Activated T-helper 1 cell treated with anti-CD3 and anti-CD28 coated beads, Interleukin-2, amount 50 U/mL, for 16 hours (primary cell): ENCODE data around the gene CLGN.
A peak's percentile ranks its signal among the peaks of the same experiment; 100 is the strongest.
"Not testable (repeated sequence)": the region's sequence is repeated elsewhere in the genome, so short reads cannot be mapped to it uniquely, and the experiment has no call there.

Source experiments
- DNase-seq, 2 donors: peaks; one replicate each; pipeline ENCODE4 v3.0.0-alpha.2; 2020; ENCODE audit warnings: low read depth in 1 of 2, low spot score in 1 of 2

Gene CLGN, protein sequence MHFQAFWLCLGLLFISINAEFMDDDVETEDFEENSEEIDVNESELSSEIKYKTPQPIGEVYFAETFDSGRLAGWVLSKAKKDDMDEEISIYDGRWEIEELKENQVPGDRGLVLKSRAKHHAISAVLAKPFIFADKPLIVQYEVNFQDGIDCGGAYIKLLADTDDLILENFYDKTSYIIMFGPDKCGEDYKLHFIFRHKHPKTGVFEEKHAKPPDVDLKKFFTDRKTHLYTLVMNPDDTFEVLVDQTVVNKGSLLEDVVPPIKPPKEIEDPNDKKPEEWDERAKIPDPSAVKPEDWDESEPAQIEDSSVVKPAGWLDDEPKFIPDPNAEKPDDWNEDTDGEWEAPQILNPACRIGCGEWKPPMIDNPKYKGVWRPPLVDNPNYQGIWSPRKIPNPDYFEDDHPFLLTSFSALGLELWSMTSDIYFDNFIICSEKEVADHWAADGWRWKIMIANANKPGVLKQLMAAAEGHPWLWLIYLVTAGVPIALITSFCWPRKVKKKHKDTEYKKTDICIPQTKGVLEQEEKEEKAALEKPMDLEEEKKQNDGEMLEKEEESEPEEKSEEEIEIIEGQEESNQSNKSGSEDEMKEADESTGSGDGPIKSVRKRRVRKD

DNA sequence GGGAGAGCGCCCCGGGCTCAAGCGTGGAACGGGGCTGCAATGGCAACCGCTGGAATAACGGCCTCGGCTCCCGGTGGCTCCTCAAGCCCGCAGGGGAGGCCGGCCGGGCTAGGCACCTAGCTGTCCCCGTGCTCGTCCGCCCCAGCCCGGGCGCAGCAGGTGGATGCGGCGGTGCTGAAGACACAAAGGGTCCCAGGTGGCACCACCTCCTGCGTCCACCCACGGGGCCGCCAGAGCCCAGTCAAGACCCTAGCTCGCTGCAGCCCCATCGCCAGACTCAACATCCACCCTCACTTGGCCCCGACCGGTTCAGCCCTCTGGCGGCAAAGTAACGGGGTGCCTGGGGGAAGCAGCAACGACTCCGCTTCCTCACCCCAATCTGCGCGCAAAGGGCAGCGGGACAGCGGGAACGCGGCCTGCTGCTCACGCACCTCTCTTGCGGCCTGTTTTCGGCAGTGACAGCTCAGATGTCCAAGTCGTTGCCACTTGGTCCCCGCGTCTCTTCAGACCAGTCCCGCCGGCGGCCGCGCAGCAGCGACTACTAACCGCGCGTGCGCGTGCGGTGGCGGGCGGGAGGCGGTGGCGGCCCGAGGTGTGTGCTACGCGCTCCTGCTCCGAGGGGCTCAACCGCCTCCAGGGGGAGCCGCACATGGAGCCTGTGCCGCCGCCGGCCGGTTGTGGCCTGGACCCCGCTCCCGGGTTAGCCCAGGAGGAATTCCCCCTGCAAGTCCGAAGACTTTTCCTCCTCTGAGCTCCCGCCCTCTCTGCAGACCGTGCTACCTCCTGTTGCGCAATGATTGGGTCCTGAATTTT is at the start of gene CLGN:
Gene CLGN (minus strand): TSS at position 543 of the 813 bp plus-strand sequence. CDS start 14,570 bp downstream, outside the sequence.
- peak in 1 of 2 donors; percentile 21 for DNase-seq

DNA sequence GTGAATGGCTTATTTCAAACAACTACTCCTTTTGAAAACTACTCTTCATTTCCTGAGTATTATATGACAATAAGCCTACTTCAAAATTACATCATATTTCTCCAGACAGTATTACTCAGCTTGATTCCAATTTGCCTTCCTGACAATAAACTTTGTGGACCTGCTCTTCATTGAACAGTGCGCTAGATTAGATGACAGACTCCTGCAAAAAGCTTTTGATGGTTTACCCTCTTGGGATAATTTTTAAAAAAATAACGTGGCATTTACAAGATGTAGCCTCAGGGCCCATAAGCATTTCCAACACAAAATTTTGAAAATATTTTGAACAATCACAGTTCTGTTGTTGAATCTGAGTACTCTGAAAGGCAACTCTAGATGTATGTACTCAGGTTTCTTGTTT is 44.7 kb upstream of the CLGN start:
- DNase-seq: no peak

DNA sequence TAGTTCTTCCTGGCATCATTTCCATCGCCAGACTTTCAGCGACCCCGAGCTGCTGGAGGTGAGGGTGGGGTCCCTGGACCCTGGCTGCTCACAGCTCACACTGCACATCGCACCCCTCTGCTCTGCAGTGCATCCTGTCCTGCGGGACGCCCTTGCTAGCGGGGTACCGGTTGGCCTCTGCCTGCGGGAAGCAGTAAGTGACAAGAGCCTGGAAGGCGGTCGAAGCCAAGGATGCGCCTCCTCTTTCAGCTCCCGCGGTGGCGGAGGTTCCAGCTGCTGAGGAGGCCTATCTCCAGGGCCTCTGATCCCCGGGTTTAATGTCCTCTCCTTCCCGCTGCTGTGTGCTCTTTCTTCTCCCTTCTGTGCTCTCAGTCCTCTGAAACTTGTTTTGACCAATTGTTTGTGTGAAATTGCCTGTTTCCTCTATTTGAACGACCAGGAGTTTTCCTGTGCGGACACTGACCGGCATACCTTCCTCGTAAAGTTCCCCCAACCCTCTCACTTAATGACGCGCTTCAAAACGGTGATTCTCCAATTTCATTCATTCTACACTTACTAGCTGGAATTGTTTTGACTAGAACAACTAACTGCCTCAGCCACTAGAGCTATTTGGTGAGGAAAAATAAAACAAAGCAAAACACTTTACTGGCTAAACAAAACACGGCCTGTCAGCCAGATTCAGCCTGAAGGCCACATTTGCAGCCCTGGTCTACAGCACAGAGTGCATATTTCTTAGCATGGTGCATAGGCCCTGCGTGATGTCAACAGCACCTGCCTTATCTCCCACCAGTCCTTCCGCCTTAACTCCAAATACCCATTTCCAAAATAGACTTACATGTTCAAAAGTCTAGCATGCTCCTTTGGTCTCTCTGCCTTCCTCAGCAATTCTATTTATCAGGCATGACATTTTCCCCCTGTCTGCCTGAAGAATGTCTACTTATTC is 42.6 kb upstream of the CLGN start:
- no peak for DNase-seq

DNA sequence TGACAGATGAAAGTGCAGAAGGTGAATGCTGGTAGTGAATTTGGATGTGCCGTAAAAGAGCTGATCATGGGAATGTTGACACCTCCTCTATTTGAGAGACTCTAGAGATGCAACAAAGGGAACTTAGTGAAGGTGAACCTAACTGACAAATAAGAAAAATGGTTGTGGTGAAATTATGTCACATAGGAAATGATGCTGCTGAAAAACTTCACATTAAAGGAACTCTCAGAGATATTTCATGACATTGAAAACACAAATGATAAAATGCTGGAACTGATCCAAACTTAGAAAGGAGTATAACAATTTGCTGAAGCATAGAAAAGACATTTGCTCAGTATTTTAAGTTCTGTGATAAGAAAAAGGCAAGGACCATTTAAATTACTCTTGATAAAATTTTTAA is 38.7 kb upstream of the CLGN start:
- no peak for DNase-seq

DNA sequence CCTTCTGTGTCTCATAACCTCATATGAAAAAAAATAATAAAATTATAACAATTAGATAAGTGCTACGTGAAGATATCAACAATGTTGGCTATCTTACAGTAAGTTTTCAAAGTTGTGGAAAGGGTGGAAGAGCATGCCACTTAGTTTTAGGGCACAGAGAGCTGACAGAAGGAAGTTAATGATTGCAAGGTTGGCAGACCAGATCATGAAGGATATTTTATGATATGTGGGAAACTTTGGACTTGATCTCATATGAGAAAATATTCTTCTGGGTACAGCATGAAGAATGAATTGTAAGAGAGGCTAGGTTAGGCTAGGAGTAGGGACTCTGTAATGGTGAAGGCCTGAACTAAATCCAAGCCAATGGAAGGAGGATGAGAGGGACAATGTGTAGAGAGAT is 36.2 kb upstream of the CLGN start:
- no peak for DNase-seq

DNA sequence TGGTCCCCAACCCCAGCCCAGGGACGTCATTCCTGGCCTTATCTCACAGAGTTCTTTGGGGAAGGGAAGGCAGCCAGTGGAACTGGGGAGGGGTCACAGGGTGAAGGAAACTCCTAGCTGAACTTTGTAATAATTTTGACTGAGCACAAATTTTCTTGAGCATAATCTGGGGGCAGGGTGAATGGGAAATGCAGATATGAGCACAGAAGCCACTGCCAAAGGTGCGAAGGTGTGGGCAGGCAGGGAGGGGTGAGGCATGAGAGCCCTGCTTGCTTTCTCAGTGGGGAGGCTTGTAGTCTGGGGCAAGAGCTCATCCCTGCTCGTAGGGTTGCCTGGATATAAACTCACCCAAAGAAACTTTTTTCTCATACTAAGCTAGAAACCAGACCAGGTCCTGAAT is 35.7 kb upstream of the CLGN start:
- no peak for DNase-seq

DNA sequence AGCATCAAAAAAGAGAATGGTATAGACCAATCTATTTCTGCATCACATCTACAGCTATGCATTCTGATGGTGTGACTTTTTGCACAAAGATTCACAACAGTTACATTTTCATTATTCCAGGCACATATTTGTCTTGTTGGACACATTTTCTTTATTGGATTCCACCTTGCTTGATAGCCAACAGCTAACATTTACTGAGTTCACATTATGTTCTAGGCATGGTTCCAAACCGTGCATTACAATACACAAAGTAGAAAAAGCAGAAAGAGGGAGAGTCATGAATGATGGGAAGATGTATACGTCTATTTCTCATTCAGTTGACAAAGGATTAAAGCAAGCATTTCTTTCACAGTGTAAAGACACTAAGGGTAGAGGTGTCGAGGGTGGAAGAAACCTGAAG is 22.9 kb upstream of the CLGN start:
- DNase-seq: no peak

DNA sequence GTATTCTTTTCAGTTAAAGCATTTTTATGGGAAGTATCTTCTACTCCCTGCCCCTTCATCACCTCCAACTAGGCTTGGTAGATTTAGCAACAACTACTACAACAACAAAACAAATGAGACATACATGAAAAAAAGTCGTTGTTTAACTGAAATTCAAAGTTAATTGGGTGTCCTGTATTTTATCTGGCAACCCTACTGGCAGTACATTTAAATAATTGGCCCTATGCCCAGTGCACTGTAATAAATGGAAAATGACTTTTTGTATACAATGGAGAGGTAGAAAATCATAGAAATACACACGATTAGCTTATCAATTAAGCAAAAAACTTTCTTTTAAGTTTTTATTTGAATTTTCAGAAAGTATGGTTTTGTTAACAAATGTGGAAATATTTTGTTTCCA is 21.4 kb upstream of the CLGN start:
- no peak for DNase-seq

DNA sequence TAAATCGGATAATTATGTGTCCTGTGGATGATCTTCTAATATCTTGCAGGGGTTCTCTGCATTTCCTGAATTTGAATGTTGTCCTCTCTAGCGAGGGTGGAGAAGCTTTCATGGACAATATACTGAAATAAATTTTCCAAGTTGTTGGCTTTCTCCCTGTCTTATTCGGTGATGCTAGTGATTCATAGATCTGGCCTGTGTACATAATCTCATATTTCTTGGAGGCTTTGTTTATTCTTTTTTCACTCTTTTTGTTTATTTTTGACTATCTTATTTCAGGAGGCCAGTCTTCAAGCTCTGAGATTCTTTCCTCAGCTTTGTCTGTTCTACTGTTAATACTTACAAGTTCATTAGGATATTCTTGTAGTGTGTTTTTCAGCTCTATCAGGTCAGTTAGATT is 20.7 kb upstream of the CLGN start:
- DNase-seq: no peak

DNA sequence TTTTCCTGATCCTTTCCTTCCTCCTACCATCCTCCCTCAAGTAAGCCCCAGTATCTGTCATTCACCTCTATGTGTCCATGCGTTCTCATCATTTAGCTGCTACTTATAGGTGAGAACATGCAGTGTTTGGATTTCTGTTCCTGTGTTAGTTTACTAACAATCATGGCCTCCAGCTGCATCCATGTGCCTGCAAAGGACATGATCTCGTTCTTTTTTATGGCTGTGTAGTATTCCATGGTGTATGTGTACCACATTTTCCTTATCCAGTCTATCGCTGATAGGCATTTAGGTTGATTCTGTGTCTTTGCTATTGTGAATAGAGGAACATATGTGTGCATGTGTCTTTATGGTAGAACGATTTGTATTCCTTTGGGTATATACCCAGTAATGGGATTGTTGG is 16.9 kb upstream of the CLGN start:
- DNase-seq: not testable (repeated sequence)

DNA sequence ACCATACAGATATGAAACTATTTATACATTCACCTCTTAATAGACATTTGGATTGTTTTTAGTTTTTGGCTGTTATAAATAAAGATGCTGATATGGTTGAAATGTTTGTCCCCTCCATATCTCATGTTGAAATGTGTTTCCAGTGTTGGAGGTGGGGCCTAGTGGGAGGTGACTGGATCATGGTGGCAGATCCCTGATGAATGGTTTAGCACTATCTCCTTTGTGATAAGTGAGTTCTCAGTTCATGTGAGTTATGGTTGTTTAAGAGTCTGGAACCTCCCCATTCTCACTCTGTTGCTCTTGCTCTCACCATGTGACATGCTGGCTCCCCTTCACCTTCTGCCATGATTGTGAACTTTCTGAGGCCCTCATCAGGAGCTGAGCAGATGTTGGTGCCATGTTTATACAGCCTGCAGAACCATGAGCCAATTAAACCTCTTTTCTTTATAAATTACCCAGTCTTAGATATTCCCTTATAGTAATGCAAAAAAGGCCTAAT is 12.2 kb upstream of the CLGN start:
- no peak for DNase-seq

DNA sequence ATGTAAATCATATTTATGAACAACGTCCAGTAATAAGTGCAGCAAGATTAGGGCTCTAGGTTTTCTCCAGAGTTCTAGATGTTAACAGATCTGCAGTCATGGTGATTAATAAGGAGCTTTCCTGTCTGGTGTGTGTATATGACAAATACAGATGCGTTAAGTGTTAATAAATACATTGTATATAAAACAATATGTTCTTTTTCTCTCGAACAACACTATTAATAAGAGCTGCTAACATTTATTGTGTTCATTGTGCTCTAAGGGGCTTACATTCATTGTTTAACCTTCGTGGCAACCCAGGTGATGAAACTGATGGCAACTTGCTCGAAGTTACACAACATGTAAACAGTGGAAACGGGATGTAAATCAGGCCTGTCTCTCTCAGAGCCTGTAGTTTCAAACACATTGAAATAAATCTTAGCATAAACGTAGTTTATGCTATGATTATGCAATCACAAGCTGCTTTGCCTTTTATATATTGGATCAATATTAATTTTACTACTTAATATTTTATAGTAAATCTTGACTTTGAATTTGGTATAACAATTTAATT is 547 bp upstream of the CLGN start:
- no peak for DNase-seq

DNA sequence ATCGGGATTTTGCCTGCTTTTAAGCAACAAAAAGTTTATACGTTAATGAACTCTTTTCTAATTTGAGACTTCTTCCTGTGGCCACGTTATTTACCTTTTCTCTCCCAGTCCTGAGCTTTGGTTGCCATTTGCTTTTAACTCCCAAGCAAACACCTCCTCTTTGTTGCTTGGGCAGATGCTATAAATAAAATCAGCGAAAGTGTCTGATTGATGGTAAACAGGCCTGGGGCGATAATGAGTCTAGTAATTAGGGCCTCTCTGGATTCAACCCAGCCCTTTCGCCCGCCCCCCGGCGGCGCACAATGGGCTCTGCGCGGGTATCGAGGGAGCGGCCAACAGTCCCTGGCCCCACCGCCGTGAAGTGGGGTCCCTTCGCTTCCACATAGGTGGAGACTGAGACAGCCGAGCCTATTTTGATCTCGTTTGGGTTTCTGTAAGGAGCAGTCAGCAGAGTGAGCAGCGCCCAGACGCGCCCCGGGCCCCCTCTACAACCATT is 790 bp downstream of the CLGN start:
- no peak for DNase-seq

DNA sequence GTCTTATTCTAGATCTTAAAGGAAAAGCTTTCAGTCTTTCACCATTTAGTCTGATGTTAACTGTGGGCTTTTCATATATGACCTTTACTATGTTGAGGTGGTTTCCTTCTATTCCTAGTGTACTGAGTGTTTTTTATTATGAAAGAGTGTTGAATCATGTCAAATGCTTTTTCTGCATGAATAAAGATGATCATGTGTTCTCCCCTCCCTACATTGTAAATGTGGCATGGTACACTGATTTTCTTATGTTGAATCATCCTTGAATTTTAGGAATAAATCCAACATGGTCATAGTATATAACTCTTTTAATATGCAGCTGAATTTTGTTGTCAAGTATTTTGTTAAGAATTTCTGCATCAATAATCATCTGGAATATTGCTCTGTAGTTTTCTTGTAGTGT is 4.3 kb downstream of the CLGN start:
- DNase-seq: no peak

DNA sequence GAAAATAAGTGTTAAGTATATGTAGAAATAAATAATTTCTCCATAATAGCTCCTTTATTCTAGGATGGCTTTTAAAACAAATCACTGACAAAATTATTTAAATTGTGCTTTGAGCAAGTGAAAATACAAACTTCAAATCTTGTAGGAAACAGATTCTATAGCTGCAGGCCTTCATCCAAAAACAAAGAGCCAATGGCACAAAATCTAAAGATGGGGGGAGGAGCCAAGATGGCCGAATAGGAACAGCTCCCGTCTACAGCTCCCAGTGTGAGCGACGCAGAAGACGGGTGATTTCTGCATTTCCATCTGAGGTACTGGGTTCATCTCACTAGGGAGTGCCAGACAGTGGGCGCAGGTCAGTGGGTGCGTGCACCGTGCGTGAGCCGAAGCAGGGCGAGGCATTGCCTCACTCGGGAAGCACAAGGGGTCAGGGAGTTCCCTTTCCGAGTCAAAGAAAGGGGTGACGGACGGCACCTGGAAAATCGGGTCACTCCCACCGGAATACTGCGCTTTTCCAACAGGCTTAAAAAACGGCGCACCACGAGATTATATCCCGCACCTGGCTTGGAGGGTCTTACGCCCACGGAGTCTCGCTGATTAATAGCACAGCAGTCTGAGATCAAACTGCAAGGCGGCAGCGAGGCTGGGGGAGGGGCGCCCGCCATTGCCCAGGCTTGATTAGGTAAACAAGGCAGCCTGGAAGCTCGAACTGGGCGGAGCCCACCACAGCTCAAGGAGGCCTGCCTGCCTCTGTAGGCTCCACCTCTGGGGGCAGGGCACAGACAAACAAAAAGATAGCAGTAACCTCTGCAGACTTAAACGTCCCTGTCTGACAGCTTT is 14.1 kb downstream of the CLGN start:
- DNase-seq: not testable (repeated sequence)

DNA sequence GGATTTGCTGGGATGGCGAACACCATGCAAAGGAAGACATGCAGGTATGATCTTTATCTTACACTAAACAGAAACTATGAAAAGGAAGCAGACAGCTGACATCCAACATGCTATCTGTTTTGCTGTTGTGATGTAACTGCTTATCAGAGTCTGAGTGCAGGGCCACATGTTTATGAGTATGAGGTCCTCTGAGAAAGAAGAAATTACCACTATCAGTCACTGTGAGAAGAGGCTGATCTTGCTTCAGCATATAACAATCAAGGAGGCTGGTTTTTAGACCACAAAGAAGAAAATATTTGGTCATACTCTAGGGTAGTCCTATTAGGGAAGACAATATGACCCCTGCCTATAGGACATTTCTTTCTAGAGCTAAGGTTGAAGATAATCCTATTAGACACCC is 18.5 kb downstream of the CLGN start:
- DNase-seq: no peak

DNA sequence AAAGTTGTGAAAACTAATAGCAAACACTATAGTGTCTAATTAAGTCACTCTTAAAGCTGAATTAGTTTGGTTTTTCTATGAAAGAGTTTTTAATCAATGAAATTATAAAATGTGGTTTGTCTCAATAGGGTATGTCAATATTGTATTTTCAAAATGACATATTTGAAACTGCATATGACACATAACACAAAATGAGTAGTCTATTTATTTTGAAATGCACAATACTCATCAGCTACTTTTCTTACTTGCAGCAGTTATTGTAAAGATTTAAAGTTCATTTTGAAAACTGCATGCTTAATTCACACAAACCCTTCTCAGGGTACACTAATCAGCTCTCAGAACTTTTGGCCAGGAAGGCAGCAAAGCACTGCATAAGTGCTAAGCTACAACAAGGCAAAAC is 21.2 kb downstream of the CLGN start:
- no peak for DNase-seq

DNA sequence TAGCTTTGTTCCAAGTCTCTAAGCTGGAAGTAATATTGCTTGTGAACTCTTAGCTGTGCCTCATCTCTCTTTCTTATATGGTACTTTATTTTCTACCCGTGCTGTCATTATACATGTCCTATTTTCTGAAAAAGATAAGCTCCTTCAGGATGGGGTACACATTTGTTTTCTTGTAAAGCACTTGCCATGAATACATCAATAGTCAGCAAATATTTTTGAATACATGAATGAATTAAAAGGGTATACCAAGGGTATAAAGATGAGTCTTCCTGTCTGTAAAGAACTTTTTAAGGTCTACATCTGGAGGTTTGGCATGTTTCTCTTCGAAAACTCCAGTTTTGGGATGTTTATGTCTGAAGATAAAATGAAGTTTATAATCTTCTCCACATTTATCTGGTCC is 27.3 kb downstream of the CLGN start:
- DNase-seq: no peak

DNA sequence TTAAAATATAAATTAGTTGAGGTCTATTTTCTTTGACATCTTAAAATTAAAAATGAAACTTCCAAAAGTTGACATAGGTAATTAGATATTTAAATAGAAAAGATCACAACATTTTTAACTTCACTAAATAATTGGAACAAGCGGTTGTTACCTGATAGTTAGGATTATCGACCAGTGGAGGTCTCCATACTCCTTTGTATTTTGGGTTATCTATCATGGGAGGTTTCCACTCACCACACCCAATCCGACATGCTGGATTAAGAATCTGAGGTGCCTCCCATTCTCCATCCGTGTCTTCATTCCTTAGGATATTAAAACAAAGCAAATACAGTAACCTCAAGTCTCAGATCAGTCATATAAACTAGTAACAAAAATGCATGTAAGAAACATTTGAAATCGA is 31.8 kb downstream of the CLGN start:
- no peak for DNase-seq
